ENCODE data around the gene WIPI1. TPM values are rescaled to one million over a fixed set of nuclear protein-coding genes. Genes with fewer than 3 reads are reported as not detected.

Gene WIPI1
- total and polyA plus RNA-seq, 10 of the 15 experiments (the other 5 are each of a cell fraction or from before 2014, with no cell fraction given) = 6.5 to 44.5 (median 26.2) TPM

GRCh38 chr17:68451670-68452354 is 5.5 kb downstream of the WIPI1 start:
- intact Hi-C loops (cut with micrococcal nuclease; ENCODE audit: unreplicated experiment) (no loop called here), in situ Hi-C loops (cut with MboI) (no loop called here)
- RAD21 ChIA-PET (ENCODE audit: unreplicated experiment) = no interaction called here
- no TSS peak for BruUV-seq (replicated peaks)
- H3K27me3 ChIP-seq (replicated peaks in 1 of 2; ENCODE audit: control insufficient read depth in 2 of 2, insufficient read depth in 2 of 2, low read length in 1 of 2) = no peaks in the 10 kb centered on the region
- H3K27ac ChIP-seq (ENCODE audit: control insufficient read depth, insufficient read depth) = no peak overlapping the region
- no peak overlapping the region for H3K4me2 ChIP-seq (ENCODE audit: control insufficient read depth, insufficient read depth)
- H3K9me3 ChIP-seq (replicated peaks; ENCODE audit: control insufficient read depth, insufficient read depth, low read length) = no peaks in the 10 kb centered on the region; the same call in 2 of the 3 replicates
- TF ChIP-seq ASH2L (IDR thresholded peaks at IDR 0.05; ENCODE audit: borderline replicate concordance, low read depth) (no peak), YBX1 (IDR thresholded peaks at IDR 0.05) (no peak), NFYB (IDR thresholded peaks at IDR 0.05; ENCODE audit: insufficient read depth, low read depth, low read length) (no peak), RFX5 (IDR thresholded peaks at IDR 0.05; ENCODE audit: low read depth, low read length) (no peak), TCF12 (IDR thresholded peaks at IDR 0.05; ENCODE audit: low read depth, low read length) (no peak), PAX8 (IDR thresholded peaks at IDR 0.05) (no peak), ZZZ3 (IDR thresholded peaks at IDR 0.05; ENCODE audit: control insufficient read depth, insufficient read length, low read depth) (no peak), TCF3 (IDR thresholded peaks at IDR 0.05; ENCODE audit: borderline replicate concordance, insufficient read depth, low read depth, low read length) (no peak), E4F1 (IDR thresholded peaks at IDR 0.05; ENCODE audit: borderline replicate concordance, partially characterized antibody) (no peak), MYC (IDR thresholded peaks at IDR 0.05; ENCODE audit: insufficient read depth, insufficient read length, insufficient replicate concordance, low read length, severe bottlenecking) (no peak)
- no peak for DNase-seq (ENCODE audit: low read depth, low spot score)
- H3K4me1 ChIP-seq (ENCODE audit: control insufficient read depth, insufficient read depth, low read length) = peaks cover 6% of the 10 kb centered on the region
- H3K9ac ChIP-seq (ENCODE audit: control insufficient read depth, insufficient read depth, low read length) = no peak overlapping the region
- no peak overlapping the region for H3K4me3 ChIP-seq
- peaks cover 0 to 3% of the 10 kb centered on the region in 2 experiments; a peak in 2 of 4 replicates for H3K36me3 ChIP-seq (ENCODE audit: control insufficient read depth in 2 of 2, insufficient read depth in 2 of 2, low read length in 1 of 2)
- SMC1A ChIA-PET (ENCODE audit: uncharacterized antibody, unreplicated experiment) = interaction anchor here (1.3 to 16.2 kb wide), 3 partner anchors 12 to 53 kb away, joined by 3 to 288 read pairs (median 3); no protein-coding TSS in a partner anchor
- H3K79me2 ChIP-seq (ENCODE audit: control insufficient read depth, insufficient read depth, low read length) = peaks cover 8% of the 10 kb centered on the region; the same call in 1 of the 2 replicates
- H4K20me1 ChIP-seq (ENCODE audit: control insufficient read depth, insufficient read depth) = no peaks in the 10 kb centered on the region
- CTCF ChIA-PET = interaction anchor here (1.5 to 10.9 kb wide), 2 partner anchors 10 to 279 kb away, joined by 4 to 222 read pairs; no protein-coding TSS in a partner anchor
- no peak for FAIRE-seq
- 81% methylated on average over 5 of the region's 5 CpGs for WGBS (ENCODE audit: insufficient coverage, insufficient replicate concordance, low lambda C conversion rate, missing lambda C conversion rate)
- no peak overlapping the region for H2AFZ ChIP-seq (ENCODE audit: control insufficient read depth, low read depth, low read length)
- ATAC-seq = 0 out of 3 replicates have a peak, but pooled peaks have one; percentile 38
- POLR2A ChIA-PET = interaction anchor here (1.1 kb wide), 1 partner anchor 411 kb away, joined by 3 read pairs; no protein-coding TSS in a partner anchor
